Effector memory CD8-positive, alpha-beta T cell (primary cell): Measurements from ENCODE around the gene SELPLG.
"Not testable (repeated sequence)": the region's sequence is repeated elsewhere in the genome, so short reads cannot be mapped to it uniquely, and the experiment has no call there.

Experiments
- ATAC-seq: fragments of 150-1000 bp; cut with Tn5 transposase; replicated peaks from 2 replicates; pipeline ENCODE4 v1.10.0; 2021; ENCODE audit warnings: mild to moderate bottlenecking, moderate library complexity
- DNase-seq, 3 experiments: peaks; one replicate each; pipeline ENCODE4 v3.0.0; 2021
- H3K27ac Mint-ChIP-seq, 2 donors: one replicate each; pipeline ENCODE4 v1.8.0; 2022; ENCODE audit warnings: mild to moderate bottlenecking in 2 of 2, mixed read lengths in 2 of 2, moderate library complexity in 2 of 2
- H3K27me3 Mint-ChIP-seq, 2 donors: one replicate each; pipeline ENCODE4 v1.8.0; 2022; ENCODE audit warnings: mixed read lengths in 2 of 2
- H3K36me3 Mint-ChIP-seq: one replicate; pipeline ENCODE4 v1.8.0; 2022; ENCODE audit warnings: mild to moderate bottlenecking, moderate library complexity, mixed read lengths; ENCODE audit not compliant: insufficient read depth
- H3K4me1 Mint-ChIP-seq, 2 donors: one replicate each; pipeline ENCODE4 v1.8.0; 2022; ENCODE audit warnings: low read depth in 2 of 2, mixed read lengths in 2 of 2
- H3K4me3 Mint-ChIP-seq, 2 donors: one replicate each; pipeline ENCODE4 v1.8.0; 2022; ENCODE audit warnings: mild to moderate bottlenecking in 2 of 2, mixed read lengths in 2 of 2, moderate library complexity in 2 of 2
- H3K9me3 Mint-ChIP-seq, 2 donors: one replicate each; pipeline ENCODE4 v1.8.0; 2022; ENCODE audit warnings: mixed read lengths in 2 of 2

Gene SELPLG

DNA sequence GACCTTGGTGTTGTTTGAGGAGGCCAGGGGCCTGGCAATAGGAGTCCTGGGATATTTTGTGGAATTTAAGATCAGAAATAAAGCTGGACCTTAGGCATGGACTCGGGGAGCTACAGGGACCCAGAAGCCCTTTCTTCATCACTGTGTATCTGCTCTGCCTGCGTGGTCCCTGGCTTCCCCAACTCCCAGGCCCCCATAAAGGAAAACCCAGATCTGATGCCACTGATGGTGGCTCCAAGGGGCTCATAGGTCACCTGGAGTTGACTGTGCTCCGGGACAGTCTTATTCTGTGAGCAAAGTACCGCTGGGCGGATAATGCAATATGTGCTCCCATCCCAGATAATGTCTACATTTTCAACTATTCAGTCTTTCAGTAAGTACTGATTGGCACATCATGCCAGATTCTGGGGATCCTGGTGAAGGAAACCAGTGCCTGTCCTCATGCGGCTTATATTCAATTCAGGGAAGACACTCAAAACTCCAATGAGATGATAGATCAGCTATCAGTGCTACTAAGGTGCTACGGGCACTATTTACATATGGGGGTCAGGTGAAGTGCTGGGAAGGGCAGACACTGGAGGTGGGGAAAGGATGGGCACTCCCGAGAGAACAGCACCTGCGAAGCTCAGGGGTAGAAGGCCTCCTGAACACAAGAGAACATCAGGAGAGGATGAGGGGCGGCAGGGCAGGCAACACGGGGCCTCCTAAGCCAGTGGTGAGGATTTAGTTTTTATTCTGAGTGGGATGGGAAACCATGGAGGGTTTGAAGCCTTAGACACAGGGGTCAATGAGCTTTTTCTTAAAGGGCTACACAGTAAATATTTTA, 5.5 kb upstream of the SELPLG start:
- peak overlapping the region; percentile 3 to 44 for H3K27ac Mint-ChIP-seq
- peaks cover 11% of the 10 kb centered on the region for H3K36me3 Mint-ChIP-seq
- H3K4me1 Mint-ChIP-seq = peaks cover 22 to 25% of the 10 kb centered on the region in 2 donors

GRCh38 chr12:108638141-108638827, 4.6 kb upstream of the SELPLG start:
- H3K27ac Mint-ChIP-seq = no peak overlapping the region
- DNase-seq (no peak), ATAC-seq (no peak)
- no peaks in the 10 kb centered on the region for H3K9me3 Mint-ChIP-seq
- H3K4me3 Mint-ChIP-seq = no peak overlapping the region
- peaks cover 20% of the 10 kb centered on the region for H3K36me3 Mint-ChIP-seq
- peaks cover 30 to 31% of the 10 kb centered on the region in 2 donors for H3K4me1 Mint-ChIP-seq
- no peaks in the 10 kb centered on the region for H3K27me3 Mint-ChIP-seq

More for the DNA sequence above, 5.5 kb upstream of the SELPLG start:
- H3K27me3 Mint-ChIP-seq = no peaks in the 10 kb centered on the region
- no peaks in the 10 kb centered on the region for H3K9me3 Mint-ChIP-seq
- H3K4me3 Mint-ChIP-seq = no peak overlapping the region
- DNase-seq = no peak
- ATAC-seq = no peak

GRCh38 chr12:108637222-108637971, 3.7 kb upstream of the SELPLG start:
- peaks cover 27% of the 10 kb centered on the region for H3K36me3 Mint-ChIP-seq
- no peak overlapping the region for H3K4me3 Mint-ChIP-seq
- no peaks in the 10 kb centered on the region for H3K27me3 Mint-ChIP-seq
- DNase-seq = no peak
- H3K27ac Mint-ChIP-seq = peak overlapping the region in 1 of 2 donors; percentile 54
- no peaks in the 10 kb centered on the region for H3K9me3 Mint-ChIP-seq
- peaks cover 31 to 36% of the 10 kb centered on the region in 2 donors for H3K4me1 Mint-ChIP-seq
- ATAC-seq = no peak

GRCh38 chr12:108635997-108636808, 2.5 kb upstream of the SELPLG start:
- Mint-ChIP-seq H3K36me3 (peaks cover 39% of the 10 kb centered on the region), H3K4me1 (peaks cover 33 to 45% of the 10 kb centered on the region in 2 donors), H3K27ac (peak overlapping the region; percentile 94 to 99), H3K4me3 (peak overlapping the region; percentile 81 to 94), H3K27me3 (no peaks in the 10 kb centered on the region), H3K9me3 (no peaks in the 10 kb centered on the region)
- DNase-seq (no peak), ATAC-seq (no peak)

- no peaks in the 10 kb centered on the region for H3K27me3 Mint-ChIP-seq
- H3K4me1 Mint-ChIP-seq = peaks cover 39 to 49% of the 10 kb centered on the region in 2 donors
- H3K36me3 Mint-ChIP-seq = peaks cover 45% of the 10 kb centered on the region
- peak overlapping the region; percentile 94 to 99 for H3K27ac Mint-ChIP-seq
- DNase-seq (peak; percentile 56 to 65 (median 56)), ATAC-seq (peak; percentile 33)
- no peaks in the 10 kb centered on the region for H3K9me3 Mint-ChIP-seq
- H3K4me3 Mint-ChIP-seq = peak overlapping the region; percentile 81 to 94
These were observed 1.7 kb upstream of the SELPLG start for GRCh38 chr12:108635201-108635996.

- ATAC-seq (no peak), DNase-seq (peak in 1 of 3 experiments; percentile 41)
- Mint-ChIP-seq H3K9me3 (no peaks in the 10 kb centered on the region), H3K4me3 (peak overlapping the region; percentile 81 to 94), H3K36me3 (peaks cover 55% of the 10 kb centered on the region), H3K27ac (peak overlapping the region; percentile 94 to 99), H3K27me3 (no peaks in the 10 kb centered on the region), H3K4me1 (peaks cover 48 to 57% of the 10 kb centered on the region in 2 donors)
These were observed 652 bp upstream of the SELPLG start for GRCh38 chr12:108634341-108634751.

DNA sequence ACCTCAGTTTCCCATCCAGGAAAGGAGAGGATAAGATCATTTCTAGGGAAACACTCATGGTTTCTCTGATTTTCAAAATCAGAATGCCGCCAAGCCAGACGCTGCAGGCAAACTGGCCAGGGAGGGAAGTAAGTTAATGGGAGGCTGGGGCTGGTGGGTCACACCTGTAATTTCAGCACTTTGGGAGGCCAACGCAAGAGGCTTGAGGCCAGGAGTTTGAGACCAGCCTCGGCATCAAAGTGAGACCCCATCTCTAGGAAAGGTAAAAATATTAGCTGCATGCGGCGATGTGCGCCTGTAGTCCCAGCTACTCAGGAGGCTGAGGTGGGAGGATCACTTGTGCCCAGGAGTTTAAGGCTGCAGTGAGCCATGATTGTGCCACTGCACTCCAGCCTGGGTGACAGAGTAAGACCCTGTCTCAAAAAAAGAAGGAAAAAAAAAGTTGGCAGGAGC, 587 bp downstream of the SELPLG start:
- Mint-ChIP-seq H3K27ac (peak overlapping the region; percentile 94 to 99), H3K4me1 (peaks cover 58 to 65% of the 10 kb centered on the region in 2 donors), H3K27me3 (no peaks in the 10 kb centered on the region), H3K4me3 (peak overlapping the region; percentile 81 to 94), H3K9me3 (no peaks in the 10 kb centered on the region), H3K36me3 (peaks cover 67% of the 10 kb centered on the region)
- DNase-seq = no peak
- no peak for ATAC-seq

DNA sequence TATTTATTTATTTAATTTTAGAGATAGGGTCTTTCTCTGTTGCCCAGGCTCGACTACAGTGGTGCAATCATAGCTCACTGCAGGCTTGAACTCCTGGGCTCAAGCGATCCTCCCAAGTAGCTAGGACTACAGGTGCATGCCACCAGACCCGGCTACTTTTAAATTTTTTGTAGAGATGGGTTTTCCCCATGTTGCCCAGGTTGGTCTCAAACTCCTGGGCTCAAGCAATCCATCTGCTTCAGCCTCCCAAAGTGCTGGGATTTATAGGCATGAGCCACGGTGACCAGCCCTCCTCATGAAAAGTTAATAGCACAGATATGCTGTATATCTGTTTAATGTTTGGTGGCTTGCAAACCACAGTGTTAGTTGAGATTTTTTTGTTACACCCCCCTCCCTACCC, 2.4 kb downstream of the SELPLG start:
- H3K4me3 Mint-ChIP-seq = peak overlapping the region; percentile 81 to 94
- not testable (repeated sequence) for DNase-seq, H3K9me3 Mint-ChIP-seq, H3K27me3 Mint-ChIP-seq, ATAC-seq
- H3K36me3 Mint-ChIP-seq = peaks cover 79% of the 10 kb centered on the region
- H3K27ac Mint-ChIP-seq = peak overlapping the region; percentile 94 to 99
- H3K4me1 Mint-ChIP-seq = peaks cover 62 to 72% of the 10 kb centered on the region in 2 donors

- Mint-ChIP-seq H3K4me1 (peaks cover 60 to 70% of the 10 kb centered on the region in 2 donors), H3K4me3 (peak overlapping the region; percentile 81 to 94), H3K27me3 (no peaks in the 10 kb centered on the region), H3K27ac (peak overlapping the region; percentile 94 to 99), H3K36me3 (peaks cover 85% of the 10 kb centered on the region), H3K9me3 (no peaks in the 10 kb centered on the region)
- peak; percentile 30 to 42 (median 33) for DNase-seq
- ATAC-seq = no peak
These were observed 3.0 kb downstream of the SELPLG start for GRCh38 chr12:108630481-108631207.

GRCh38 chr12:108629824-108630476, 3.7 kb downstream of the SELPLG start:
- ATAC-seq (peak; percentile 41), DNase-seq (peak; percentile 61 to 64 (median 63))
- Mint-ChIP-seq H3K4me1 (peaks cover 67 to 71% of the 10 kb centered on the region in 2 donors), H3K27ac (peak overlapping the region; percentile 94 to 99), H3K36me3 (peaks cover 88% of the 10 kb centered on the region), H3K4me3 (peak overlapping the region; percentile 81 to 94), H3K9me3 (no peaks in the 10 kb centered on the region), H3K27me3 (no peaks in the 10 kb centered on the region)

GRCh38 chr12:108629151-108629550, 4.5 kb downstream of the SELPLG start:
- DNase-seq = peak in 2 of 3 experiments; percentile 8 to 13
- H3K4me3 Mint-ChIP-seq = peak overlapping the region; percentile 81 to 94
- peaks cover 87% of the 10 kb centered on the region for H3K36me3 Mint-ChIP-seq

More at GRCh38 chr12:108629151-108629550, 4.5 kb downstream of the SELPLG start:
- H3K9me3 Mint-ChIP-seq = no peaks in the 10 kb centered on the region
- H3K27me3 Mint-ChIP-seq = no peaks in the 10 kb centered on the region
- ATAC-seq = no peak
- peaks cover 66 to 67% of the 10 kb centered on the region in 2 donors for H3K4me1 Mint-ChIP-seq
- peak overlapping the region; percentile 94 to 99 for H3K27ac Mint-ChIP-seq
